Muscle of leg (tissue), 11 donors: ENCODE results near the gene SPATS1. TPM values are rescaled to one million over a fixed set of nuclear protein-coding genes. Genes with fewer than 3 reads are reported as not detected.
"Not testable (repeated sequence)": the region's sequence is repeated elsewhere in the genome, so short reads cannot be mapped to it uniquely, and the experiment has no call there.

Source experiments
- DNase-seq: peaks from one replicate; pipeline ENCODE4 v3.0.0; 2013
- H3K27ac ChIP-seq: one replicate; pipeline ENCODE4 v1.5.1; 2013; ENCODE audit warnings: mild to moderate bottlenecking, low read length, control low read depth
- H3K27me3 ChIP-seq: one replicate; pipeline ENCODE4 v1.6.1; 2013; ENCODE audit warnings: low read length; ENCODE audit not compliant: control insufficient read depth, insufficient read depth
- H3K36me3 ChIP-seq: one replicate; pipeline ENCODE4 v1.6.1; 2013; ENCODE audit warnings: low read length; ENCODE audit not compliant: control insufficient read depth, insufficient read depth
- H3K4me1 ChIP-seq: one replicate; pipeline ENCODE4 v1.6.1; 2013; ENCODE audit warnings: low read length; ENCODE audit not compliant: control insufficient read depth, insufficient read depth
- H3K4me3 ChIP-seq: one replicate; pipeline ENCODE4 v1.5.1; 2013; ENCODE audit warnings: low read length, control low read depth
- H3K9me3 ChIP-seq: replicated peaks from 2 replicates; pipeline ENCODE4 v1.6.1; 2013; ENCODE audit warnings: low read depth, low read length; ENCODE audit not compliant: control insufficient read depth
- WGBS: methylation state at CpG from one replicate; pipeline ENCODE4 v1.1.5; 2013; ENCODE audit warnings: missing lambda C conversion rate; ENCODE audit not compliant: insufficient coverage; 5-methylcytosine and 5-hydroxymethylcytosine counted together
- polyA plus RNA-seq, 8 donors: library from polyadenylated mRNA; unstranded; fragments of 120-200 nt; gene quantifications; one replicate each; pipeline versions ENCODE4 v1.2.1 to v1.2.3, GENCODE V29; 2013; ENCODE audit warnings: inconsistent platforms in 1 of 8, low replicate concordance in 1 of 8; ENCODE audit not compliant: insufficient read length in 8 of 8, insufficient read depth in 1 of 8
- total RNA-seq: library from RNA; stranded (reverse); fragments of 120-200 nt; gene quantifications from one replicate; pipeline ENCODE4 v1.2.4, GENCODE V29; 2013

The SPATS1 gene
- total and polyA plus RNA-seq, 9 donors: not detected

- Histone ChIP-seq H3K27me3 (peaks cover 2% of the 10 kb centered on the region), H3K4me1 (peaks cover 8% of the 10 kb centered on the region), H3K36me3 (peaks cover 56% of the 10 kb centered on the region), H3K27ac (no peak overlapping the region), H3K9me3 (no peaks in the 10 kb centered on the region), H3K4me3 (no peak overlapping the region)
- no CpG with 5 or more reads among the region's 2 CpGs for WGBS
- DNase-seq: no peak
Measured at GRCh38 chr6:44311304-44311703, 31.1 kb upstream of the SPATS1 start.

GRCh38 chr6:44311767-44312166, 30.7 kb upstream of the SPATS1 start:
- WGBS: 80% methylated on average over 1 of the region's 3 CpGs
- no peak overlapping the region for H3K4me3 ChIP-seq

GRCh38 chr6:44312901-44313788, 29.3 kb upstream of the SPATS1 start, which contains the start of gene AARS2:
Gene AARS2 (minus strand): TSS chr6:44313347. CDS start chr6:44313323, 24 bp downstream.
- 1% methylated on average over 48 of the region's 52 CpGs for WGBS
- peaks cover 38% of the 10 kb centered on the region for H3K36me3 ChIP-seq
- DNase-seq: peak; percentile 92
- no peaks in the 10 kb centered on the region for H3K9me3 ChIP-seq
- peaks cover 8% of the 10 kb centered on the region for H3K4me1 ChIP-seq
- peak within 1 kb of the TSS; percentile 55 for H3K27ac ChIP-seq
- H3K27me3 ChIP-seq: peaks cover 6% of the 10 kb centered on the region
- peak within 1 kb of the TSS; percentile 99 for H3K4me3 ChIP-seq

More at GRCh38 chr6:44311767-44312166, 30.7 kb upstream of the SPATS1 start:
- H3K27ac ChIP-seq: no peak overlapping the region
- H3K9me3 ChIP-seq: no peaks in the 10 kb centered on the region
- H3K27me3 ChIP-seq: peaks cover 6% of the 10 kb centered on the region
- H3K4me1 ChIP-seq: peaks cover 8% of the 10 kb centered on the region
- no peak for DNase-seq
- peaks cover 52% of the 10 kb centered on the region for H3K36me3 ChIP-seq

- not testable (repeated sequence) for H3K9me3 ChIP-seq, H3K27ac ChIP-seq, DNase-seq, H3K4me3 ChIP-seq, H3K27me3 ChIP-seq, H3K4me1 ChIP-seq
- 94% methylated on average over 2 of the region's 8 CpGs for WGBS
- peaks cover 24% of the 10 kb centered on the region for H3K36me3 ChIP-seq
Measured at GRCh38 chr6:44314657-44315056, 27.8 kb upstream of the SPATS1 start.

- H3K27ac ChIP-seq: no peak overlapping the region
- peaks cover 7% of the 10 kb centered on the region for H3K27me3 ChIP-seq
- H3K4me3 ChIP-seq: no peak overlapping the region
- no peaks in the 10 kb centered on the region for H3K9me3 ChIP-seq
- 83% methylated on average over 2 of the region's 3 CpGs for WGBS
- H3K36me3 ChIP-seq: peaks cover 18% of the 10 kb centered on the region
- DNase-seq: no peak
- H3K4me1 ChIP-seq: peaks cover 8% of the 10 kb centered on the region
Measured at GRCh38 chr6:44315516-44315915, 26.9 kb upstream of the SPATS1 start.

- no peak overlapping the region for H3K27ac ChIP-seq
- WGBS: no CpG with 5 or more reads among the region's 5 CpGs
- H3K4me1 ChIP-seq: peaks cover 8% of the 10 kb centered on the region
- H3K27me3 ChIP-seq: peaks cover 7% of the 10 kb centered on the region
- H3K4me3 ChIP-seq: no peak overlapping the region
- no peaks in the 10 kb centered on the region for H3K9me3 ChIP-seq
- no peak for DNase-seq
- H3K36me3 ChIP-seq: peaks cover 14% of the 10 kb centered on the region
Measured at GRCh38 chr6:44315951-44316350, 26.5 kb upstream of the SPATS1 start.

GRCh38 chr6:44316481-44316880, 26.0 kb upstream of the SPATS1 start:
- no peak for DNase-seq
- H3K9me3 ChIP-seq: no peaks in the 10 kb centered on the region
- 71% methylated on average over 5 of the region's 12 CpGs for WGBS
- peaks cover 8% of the 10 kb centered on the region for H3K4me1 ChIP-seq
- H3K4me3 ChIP-seq: no peak overlapping the region
- H3K27me3 ChIP-seq: peaks cover 8% of the 10 kb centered on the region
- no peak overlapping the region for H3K27ac ChIP-seq
- peaks cover 9% of the 10 kb centered on the region for H3K36me3 ChIP-seq

- WGBS: no CpG with 5 or more reads among the region's 9 CpGs
- peaks cover 11% of the 10 kb centered on the region for H3K27me3 ChIP-seq
- H3K27ac ChIP-seq, H3K4me3 ChIP-seq, H3K9me3 ChIP-seq, H3K4me1 ChIP-seq, H3K36me3 ChIP-seq, DNase-seq: not testable (repeated sequence)
Measured at GRCh38 chr6:44317136-44317631, 25.3 kb upstream of the SPATS1 start.

GRCh38 chr6:44321210-44321609, 21.2 kb upstream of the SPATS1 start:
- Histone ChIP-seq H3K36me3 (no peaks in the 10 kb centered on the region), H3K4me1 (no peaks in the 10 kb centered on the region), H3K4me3 (no peak overlapping the region), H3K27ac (no peak overlapping the region), H3K27me3 (peaks cover 10% of the 10 kb centered on the region), H3K9me3 (no peaks in the 10 kb centered on the region)
- no peak for DNase-seq
- WGBS: no CpG with 5 or more reads among the region's 3 CpGs

- peaks cover 16% of the 10 kb centered on the region for H3K27me3 ChIP-seq
- no peaks in the 10 kb centered on the region for H3K4me1 ChIP-seq
- H3K36me3 ChIP-seq: no peaks in the 10 kb centered on the region
- DNase-seq: no peak
- no peaks in the 10 kb centered on the region for H3K9me3 ChIP-seq
- H3K4me3 ChIP-seq: no peak overlapping the region
- H3K27ac ChIP-seq: no peak overlapping the region
Measured at GRCh38 chr6:44327096-44327495, 15.4 kb upstream of the SPATS1 start.
